ENCODE results near the gene COPS2.
A peak's percentile ranks its signal among the peaks of the same experiment; 100 is the strongest.

GRCh38 chr15:49145651-49146609 is 9.5 kb downstream of the COPS2 start:
- TF ChIP-seq CTCF (IDR thresholded peaks at IDR 0.05): peak in 5 of 6 experiments; percentile 32 to 72 (median 34)
- no peak for TF ChIP-seq POLR2A (IDR thresholded peaks at IDR 0.05)

Data from esophagus squamous epithelium (tissue), 4 donors.